OCI-LY1 (cell line): ENCODE data around the gene WHRN.

Experiments
- EZH2 ChIP-seq: fragments of 200-600 bp; sonication (generic), shearing (Covaris generic); IDR thresholded peaks from 2 replicates; pipeline ENCODE4 v1.8.0; 2017; ENCODE audit warnings: borderline replicate concordance, mixed run types, mild to moderate bottlenecking, antibody characterized with exemption, low read length, moderate library complexity, mixed read lengths
- TF ChIP-seq, protein P1 (sequence below): fragments of 200-600 bp; sonication (generic), shearing (Covaris generic); IDR thresholded peaks from 2 replicates; pipeline ENCODE4 v1.5.1; 2017; ENCODE audit warnings: mild to moderate bottlenecking, antibody characterized with exemption, low read length, moderate library complexity, mixed read lengths

DNA sequence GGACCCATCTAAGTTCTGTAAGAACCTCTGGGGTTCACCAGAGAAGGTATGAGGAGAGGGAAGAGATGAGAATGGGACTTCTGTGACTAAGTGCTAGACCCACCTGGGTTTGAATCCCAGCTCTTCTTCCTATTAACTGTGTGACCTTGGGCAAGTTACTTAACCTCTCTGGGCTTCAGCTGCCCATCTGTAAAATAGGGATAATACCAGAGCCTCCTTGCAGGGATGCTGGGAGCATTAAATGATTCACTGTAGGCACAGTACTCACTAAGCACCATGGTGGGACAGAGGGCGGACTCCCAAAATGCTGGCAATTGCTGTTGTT is 53.6 kb downstream of the WHRN start:
- TF ChIP-seq, protein P1, sequence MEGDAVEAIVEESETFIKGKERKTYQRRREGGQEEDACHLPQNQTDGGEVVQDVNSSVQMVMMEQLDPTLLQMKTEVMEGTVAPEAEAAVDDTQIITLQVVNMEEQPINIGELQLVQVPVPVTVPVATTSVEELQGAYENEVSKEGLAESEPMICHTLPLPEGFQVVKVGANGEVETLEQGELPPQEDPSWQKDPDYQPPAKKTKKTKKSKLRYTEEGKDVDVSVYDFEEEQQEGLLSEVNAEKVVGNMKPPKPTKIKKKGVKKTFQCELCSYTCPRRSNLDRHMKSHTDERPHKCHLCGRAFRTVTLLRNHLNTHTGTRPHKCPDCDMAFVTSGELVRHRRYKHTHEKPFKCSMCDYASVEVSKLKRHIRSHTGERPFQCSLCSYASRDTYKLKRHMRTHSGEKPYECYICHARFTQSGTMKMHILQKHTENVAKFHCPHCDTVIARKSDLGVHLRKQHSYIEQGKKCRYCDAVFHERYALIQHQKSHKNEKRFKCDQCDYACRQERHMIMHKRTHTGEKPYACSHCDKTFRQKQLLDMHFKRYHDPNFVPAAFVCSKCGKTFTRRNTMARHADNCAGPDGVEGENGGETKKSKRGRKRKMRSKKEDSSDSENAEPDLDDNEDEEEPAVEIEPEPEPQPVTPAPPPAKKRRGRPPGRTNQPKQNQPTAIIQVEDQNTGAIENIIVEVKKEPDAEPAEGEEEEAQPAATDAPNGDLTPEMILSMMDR: no peak
- TF ChIP-seq EZH2: no peak
